HG03565 (cell line): ENCODE measurements around the gene DIP2B.

Experiments
- ATAC-seq: cut with Tn5 transposase; IDR thresholded peaks from one replicate; pipeline ENCODE4 v1.9.1; 2021; ENCODE audit warnings: mild to moderate bottlenecking, moderate library complexity; ENCODE audit not compliant: unreplicated experiment

The DIP2B gene

DNA sequence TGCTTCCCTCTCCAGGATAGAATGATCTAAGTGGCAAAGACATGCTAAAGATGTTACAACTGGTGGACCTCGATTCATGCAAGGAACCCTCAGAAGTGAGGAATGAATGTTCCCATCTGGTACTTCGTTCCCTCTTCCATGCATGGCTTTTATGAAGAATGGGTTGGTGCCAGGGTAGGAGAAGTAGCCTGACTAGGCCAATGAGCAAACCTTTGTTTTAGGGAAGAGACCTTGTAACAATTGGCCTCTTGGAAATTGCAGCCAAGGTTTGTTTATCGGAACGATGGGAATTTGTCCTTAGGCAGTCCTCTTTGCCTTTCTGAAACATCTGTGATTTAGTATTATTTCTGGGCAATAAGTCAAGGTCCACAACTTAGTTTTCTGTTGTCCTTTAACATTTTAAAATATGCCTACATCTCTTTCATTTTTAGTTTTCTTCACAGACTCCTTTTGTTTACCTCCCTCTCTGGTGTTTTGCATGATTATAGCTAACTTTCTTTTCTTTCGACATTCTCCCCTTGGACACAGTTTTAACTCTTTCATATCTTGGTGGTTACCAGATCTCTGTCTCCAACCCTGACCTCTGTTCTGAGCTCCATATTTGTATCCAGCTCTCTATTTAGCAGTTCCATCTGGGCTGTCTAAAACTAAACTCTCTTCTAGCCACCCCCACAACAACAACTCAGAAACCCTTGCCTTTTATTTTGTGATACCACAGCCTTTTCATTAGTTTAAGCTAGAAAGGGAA is 70.0 kb downstream of the DIP2B start:
- ATAC-seq = no peak

DNA sequence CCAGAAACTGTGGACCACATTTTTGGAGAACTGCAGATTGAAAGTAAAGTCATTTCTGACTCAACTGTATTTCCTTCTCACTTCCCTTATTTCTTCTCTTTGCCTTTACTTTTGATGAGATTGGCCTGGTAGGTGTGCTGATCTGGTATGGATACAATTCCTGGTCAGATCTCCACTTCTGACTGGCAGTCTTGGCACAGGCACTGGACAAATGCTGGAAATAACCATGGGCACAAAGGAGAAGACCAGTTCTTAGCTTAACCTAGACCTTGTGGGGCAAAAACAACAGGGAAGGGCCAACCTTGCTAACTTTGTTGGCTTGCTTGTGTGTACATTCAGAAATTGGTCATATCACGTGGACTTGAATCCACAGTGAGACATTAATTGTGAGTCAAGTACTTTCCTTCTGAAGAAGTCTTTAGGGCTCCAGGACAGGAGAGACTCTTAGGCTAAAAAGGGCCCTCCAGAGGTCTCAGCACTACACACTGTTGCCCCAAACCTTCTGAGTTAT is 75.0 kb downstream of the DIP2B start:
- no peak for ATAC-seq

DNA sequence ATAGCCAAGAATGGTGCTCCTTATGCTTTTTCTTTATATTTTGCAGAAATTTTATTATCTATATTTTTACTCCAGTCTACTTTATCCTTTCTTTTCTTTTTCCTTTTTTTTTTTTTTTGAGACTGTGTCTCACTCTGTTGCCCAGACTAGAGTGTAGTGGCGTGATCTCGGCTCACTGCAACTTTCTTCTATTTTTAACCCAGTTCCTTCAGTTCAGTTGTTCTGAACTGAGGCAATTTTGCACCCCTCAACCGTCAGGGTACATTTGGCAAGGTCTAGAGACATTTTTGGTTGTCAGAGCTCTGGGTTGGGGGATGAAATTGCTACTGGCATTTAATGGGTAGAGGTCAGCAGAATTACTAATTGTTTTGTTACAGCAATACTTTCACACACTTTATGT is 75.7 kb downstream of the DIP2B start:
- ATAC-seq = no peak

DNA sequence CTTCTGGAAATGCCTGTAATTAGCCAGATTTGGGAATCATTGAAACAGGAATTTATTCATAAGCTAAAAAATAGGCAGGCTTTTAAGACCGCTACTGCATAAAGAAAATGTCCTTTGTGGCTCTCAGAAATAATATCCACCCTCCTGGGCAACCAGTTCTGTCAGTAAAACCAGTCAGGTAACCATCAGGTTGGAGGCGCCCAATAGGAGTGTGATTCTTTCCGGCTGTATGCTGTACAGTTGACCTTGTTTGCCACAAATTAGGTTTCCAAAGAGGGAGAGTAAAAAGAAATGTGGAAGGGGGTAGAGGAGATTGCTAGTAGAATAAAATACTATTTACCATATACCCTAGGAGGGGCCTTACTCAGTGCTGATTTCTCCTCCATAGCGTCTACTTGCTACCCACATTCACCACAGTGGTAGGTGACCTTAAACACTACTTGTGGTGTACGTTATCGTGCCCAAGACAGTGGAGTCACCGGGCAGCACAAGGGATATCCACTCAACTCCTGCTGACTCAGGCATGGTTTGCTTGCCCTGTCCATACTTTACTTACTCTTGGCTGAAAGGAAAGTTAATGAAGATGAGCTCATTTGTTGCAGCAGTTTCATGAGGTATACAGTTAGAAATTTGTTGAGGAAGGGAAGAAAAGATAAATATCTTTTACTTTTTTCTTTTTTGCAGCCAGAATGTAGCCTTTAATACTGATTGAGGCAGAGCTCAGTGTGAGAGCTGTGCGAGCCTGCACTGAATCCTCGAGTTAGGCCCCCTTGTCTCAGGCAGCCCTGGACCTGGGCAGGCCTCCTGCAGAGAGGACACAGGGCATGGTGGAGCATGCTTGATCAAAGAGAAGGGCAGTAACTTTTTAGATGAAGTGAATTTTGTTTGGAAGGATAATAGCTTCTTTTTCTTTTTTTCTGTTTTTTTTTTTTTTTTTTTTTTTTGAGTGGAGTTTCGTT is 76.7 kb downstream of the DIP2B start:
- no peak for ATAC-seq

DNA sequence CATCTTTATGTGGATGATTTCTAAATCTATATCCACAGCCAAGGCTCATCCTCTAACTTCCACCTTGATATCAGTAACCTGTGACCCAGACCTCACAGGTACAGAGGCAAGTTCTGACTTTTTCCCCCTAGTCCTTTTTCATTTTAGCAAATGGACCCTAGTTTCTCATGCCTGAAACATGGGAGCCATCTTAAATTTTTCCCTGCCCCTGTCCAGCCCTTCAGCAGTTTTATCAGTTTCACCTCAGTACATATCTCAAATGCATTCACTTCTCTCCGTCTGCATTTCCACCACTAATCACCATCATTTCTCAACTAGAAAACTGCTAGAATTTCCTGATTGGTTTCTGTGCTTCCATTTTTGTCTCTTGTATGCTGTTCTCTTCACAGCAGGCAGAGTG is 79.3 kb downstream of the DIP2B start:
- ATAC-seq = no peak

DNA sequence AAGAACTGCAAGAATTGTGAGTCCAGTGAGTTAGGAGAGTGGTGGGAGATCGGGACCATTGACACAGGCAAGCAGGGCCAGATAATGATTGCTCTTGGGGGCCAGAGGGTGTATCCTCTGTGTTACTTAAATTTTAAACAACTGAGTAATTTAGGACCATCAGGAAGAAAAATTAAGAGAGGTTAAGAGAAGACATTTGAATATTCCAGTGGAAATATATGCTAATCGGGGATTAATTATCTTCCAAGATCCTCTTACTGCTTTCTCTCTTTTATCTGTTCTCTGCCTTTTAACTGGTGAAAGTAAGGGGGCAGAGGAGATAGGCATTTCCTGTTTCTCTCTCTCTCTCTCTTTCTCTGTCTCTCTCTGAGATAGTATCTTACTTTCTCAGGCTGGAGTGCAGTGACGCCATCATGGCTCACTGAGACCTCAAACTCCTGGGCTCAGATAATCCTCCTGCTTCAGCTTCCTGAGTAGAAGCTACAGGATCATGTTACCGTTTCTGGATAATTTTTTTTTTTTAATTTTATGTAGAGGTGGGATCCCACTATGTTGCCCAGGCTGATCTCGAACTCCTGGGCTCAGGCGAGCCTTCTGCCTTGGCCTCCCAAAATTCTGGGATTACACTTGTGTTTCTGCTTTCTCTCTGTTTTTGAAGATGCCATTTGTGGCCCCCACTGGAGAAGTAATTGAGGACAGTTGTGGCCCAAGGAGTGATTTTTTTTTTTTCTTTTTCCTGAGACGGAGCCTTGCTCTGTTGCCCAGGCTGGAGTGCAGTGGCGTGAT is 85.1 kb downstream of the DIP2B start:
- no peak for ATAC-seq

DNA sequence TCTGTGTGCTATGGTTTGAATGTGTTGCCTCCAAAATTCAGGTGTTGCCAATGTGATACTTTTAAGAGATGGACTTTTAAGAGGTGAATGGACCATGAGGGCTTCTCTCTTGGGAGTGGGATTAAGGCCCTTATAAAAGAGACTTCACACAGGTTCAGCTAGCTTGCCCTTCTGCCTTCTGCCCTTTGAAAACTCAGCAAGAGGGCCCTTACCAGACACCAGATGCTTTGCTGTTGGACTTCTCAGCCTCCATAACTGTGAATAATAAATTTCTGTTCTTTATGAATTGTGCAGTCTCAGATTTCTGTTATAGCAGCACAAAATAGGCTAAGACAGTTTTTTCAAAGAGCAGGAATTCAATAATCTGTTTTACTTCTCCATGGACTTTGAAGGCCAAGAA is 86.1 kb downstream of the DIP2B start:
- no peak for ATAC-seq

DNA sequence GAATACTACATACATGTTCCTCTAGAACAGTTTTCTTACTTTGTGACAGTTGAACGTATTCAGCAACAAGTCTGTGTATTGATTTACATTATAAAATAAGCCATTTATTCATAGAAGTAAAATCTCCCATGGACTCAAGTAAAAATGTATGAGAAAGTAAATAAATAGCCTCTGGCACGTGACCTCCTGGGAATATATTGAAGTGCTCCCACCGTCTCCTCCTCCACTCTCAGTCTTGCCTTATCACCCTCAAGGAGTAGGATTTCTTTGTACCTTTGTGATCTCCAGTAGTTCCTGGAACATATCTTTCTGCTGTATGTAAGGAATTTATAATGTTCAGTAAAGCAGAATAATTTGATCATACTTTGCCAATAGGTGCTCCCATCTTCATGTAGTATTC is 90.9 kb downstream of the DIP2B start:
- ATAC-seq = no peak

DNA sequence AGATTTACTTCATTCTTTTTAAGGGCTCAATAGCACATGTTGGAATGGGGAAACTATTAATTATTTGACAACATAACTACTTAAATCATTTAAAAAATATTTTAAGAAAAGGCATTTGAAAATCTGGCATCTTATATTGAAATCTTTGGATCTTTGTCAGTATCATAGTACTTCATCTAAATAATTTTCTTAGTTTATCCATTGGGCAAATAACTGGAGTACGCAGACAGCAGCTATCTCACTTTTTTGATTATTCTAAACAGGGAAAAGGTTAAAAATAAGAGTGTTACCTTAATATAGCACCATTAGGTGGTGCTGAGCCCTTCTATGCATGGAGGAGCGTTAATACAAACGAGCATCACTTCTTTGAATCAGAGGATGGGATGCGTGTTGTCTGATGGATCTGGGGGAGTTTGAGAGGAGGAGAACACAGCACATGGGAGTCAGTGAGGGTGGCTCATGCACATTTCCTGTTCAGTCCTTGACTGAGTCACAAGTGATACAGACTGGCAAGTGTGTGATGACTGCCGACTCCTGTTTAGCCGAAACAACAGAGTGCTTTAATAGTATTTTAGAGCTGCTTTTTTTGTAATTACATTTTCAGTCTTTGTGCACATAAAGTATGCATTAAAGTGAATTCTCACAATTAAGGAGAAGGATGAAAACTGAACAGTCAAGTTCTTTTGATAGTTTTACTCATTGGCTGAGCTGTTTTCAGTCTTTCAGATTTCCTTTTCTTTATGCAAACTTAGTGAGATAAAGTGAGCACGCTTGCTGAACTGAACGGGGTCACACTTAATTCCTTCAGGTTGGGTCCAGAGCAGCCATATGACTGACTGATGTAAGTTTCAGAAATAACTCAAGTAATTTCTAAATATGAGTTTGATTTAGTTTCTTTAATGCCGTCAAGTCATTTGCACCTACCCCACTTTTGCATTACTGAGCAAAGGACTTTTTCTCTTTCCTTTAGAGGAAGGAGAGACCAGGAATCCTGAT is 92.7 kb downstream of the DIP2B start:
- peak; percentile 83 for ATAC-seq

DNA sequence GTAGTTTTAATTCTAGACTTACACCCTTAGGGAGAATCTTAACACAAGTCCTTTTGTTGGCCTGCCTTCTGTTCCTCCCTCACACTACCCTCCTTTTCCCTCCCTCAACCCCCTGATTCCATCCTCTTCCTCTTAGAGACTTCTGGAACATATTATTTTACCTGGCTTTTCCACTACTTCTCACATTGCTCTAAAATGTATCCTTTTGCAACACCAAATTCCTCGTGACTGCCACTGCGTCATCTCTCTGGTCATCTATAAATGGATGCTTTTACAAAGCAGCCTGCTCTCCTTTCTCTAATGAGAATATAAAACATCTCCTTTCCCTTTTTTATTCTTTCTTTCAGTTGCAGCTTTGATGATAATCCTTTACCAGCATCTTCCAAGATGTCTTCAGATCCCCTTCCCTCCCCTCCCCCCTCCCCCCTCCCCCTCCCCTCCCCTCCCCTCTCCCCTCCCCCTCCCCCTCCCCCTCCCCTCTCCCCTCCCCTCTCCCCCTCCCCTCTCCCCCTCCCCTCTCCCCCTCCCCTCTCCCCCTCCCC is 93.6 kb downstream of the DIP2B start:
- ATAC-seq = no peak

DNA sequence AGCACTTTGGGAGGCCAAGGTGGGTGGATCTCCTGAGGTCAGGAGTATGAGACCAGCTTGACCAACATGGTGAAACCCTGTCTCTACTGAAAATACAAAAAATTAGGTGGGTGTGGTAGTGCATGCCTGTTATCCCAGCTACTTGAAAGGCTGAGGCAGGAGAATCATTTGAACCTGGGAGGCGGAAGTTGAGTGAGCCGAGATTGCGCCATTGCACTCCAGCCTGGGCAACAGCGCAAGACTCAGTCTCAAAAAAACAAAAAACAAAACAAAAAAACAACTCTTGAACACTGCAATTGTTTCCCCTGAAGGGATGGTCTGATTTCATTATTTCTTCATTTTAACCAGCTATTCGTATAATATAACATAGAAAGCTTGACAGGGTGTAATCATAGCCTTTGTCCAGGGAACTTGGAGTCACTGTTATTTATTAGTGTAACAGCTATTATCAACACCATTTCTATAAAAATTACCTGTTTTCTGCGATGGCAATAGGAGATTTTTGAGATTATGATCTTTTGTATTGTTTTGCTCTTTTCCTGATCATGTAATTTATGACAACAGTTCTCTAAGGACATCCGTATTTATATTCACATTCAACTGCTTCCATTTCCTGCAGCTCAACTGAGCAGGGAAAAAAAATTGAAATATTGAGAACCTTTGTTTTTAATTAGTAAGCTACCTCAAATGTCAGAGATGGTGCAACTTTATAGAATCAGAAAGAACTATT is 94.7 kb downstream of the DIP2B start:
- no peak for ATAC-seq

DNA sequence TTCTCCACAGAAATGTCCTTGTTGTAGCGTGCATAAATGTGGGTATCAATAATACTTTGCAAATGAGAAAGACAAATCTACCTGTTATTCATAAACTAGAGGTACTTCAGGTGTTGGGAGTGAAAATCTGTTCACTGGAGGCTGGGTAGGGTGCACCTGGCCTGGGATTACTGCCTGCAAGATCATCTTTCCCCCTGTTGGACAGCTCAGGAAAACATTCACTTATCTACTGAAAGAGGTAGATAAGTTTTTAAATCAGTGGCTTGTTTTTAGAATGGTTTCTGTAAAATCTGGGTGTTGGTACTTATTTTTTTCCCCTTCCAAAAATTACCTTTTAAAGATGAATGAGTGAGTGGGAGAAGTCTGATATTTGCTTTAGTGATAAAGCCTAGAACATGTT is 95.6 kb downstream of the DIP2B start:
- ATAC-seq = no peak

DNA sequence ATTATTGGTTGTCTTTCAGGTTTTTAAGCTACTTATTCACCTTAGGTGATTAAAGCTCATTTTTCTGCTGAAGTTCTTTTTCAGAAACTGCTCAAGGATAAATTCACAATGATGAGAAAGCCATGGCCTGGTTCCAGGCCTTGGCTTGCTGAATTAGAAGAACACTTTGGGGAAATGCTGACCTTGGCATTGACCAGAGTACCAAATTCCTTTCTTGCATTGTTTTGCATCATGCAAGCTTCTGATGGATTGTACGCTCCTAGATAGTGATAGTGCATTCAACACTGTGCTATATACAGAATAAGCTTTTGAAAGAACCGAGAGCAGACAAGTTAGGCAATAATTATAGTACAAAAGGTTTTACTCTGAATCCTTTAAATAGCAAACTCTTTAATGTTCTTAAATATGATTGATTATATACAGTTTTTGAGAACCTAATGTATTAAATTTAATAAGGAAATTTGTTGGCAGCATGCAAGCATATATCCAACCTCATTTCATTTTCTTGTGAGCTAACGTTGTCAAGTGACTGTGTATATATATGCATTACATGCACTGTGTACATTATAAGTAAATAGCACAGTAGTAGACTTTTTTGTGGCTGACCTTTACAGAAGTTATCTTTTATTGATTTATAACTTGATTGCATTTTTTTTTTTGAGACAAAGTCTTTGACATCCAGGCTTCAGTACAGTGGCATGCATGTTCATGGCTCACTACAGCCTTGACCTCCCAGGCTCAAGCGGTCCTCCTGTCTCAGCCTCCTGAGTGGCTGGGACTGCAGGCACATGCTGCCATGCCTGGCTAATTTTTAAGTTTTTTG is 99.2 kb downstream of the DIP2B start:
- ATAC-seq = no peak

DNA sequence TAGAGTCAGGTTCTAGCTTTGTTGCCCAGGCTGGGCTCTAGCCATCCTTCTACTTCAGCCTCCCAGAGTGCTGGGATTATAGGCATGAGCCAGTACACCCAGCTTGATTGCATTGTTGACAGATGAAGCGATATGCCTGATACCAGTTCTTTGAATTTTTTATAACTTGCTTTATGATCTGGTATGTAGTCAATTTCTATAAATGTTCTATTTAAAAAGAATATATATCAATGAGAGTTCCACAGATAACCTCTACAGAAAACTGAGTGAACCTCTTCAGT is 99.8 kb downstream of the DIP2B start:
- ATAC-seq = no peak

DNA sequence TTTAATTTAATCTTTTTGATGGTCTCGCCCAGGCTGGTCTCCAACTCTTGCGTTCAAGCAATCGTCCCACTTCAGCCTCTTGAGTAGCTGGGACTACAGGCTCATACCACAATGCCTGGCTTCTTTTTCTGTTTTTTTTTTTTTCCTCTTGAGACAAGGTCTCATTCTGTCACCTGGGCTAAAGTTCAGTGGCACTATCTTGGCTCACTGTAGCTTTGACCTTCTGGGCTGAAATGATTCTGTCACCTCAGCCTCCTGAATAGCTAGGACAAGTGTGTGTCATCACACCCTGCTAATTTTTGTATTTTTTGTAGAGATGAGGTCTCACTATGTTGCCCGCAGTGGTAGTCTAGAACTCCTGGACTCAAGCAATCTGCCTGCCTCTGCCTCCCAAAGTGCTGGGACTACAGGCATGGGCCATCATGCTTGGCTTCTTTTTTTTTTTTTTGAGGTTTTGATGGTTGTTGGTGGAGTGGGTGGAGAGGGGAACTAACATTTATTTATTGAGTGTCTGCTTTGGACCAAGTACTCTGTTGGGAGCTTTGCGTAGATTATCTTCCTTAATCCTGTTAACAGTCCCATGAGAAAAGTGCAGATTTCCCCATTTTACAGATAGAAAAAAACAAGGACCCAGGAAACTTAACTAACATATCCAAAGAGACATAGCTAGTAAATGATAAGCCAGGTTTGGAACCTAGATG is 102.0 kb downstream of the DIP2B start:
- no peak for ATAC-seq

DNA sequence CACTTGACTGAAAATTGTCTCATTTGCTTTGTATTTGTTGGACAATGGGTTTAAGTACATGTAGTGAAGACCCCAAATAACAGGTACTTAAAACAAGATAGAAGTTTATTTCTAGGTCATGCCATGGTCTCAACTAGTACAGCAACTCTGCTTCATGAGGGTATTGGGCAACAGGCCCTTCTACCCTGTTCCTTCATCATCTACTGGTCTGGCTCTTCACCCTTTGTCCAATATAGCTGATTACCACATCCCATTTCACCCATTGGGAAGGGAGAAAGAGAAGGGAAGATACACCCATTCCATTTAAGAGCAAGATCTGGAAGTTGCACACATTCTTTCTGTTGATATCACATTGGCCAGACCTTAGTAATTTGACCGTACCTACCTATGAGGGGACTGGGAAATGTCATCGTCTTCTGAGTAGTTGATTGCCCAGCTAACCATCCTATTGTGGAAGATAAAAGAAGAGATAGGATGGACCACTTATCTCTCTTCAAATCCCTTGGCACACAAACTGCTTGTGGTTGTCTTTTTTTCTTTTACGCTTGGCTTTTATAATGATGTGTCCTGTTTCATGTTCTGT is 104.6 kb downstream of the DIP2B start:
- no peak for ATAC-seq

DNA sequence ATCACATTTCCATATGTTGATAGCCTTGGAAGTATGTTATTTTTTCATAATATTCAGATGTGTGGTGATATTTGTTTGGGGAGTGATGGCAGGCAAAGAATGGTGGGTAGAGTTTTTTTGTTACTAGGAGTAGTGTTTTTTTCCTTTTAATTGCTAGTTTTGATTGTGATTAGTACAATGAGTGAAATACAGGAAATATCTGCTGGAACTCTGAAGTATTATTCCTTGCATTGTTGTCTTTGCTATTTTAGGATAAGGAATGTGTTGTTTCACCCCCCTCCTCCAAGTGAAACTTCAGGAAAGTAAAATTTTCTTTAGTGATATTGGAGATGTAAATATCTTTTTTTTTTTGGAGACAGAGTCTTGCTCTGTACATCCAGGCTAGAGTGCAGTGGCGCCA is 105.4 kb downstream of the DIP2B start:
- ATAC-seq = no peak
